Measurements from ENCODE around the gene TF.

Gene TF

GRCh38 chr3:133747907-133748639 lies 1.9 kb downstream of the TF start:
- no peak for DNase-seq

- no peak for DNase-seq
Observed at GRCh38 chr3:133749427-133750258, 3.5 kb downstream of the TF start.

- DNase-seq: no peak
Observed at GRCh38 chr3:133750259-133750656, 4.1 kb downstream of the TF start.

GRCh38 chr3:133753107-133753778 lies 7.0 kb downstream of the TF start:
- no peak for DNase-seq

GRCh38 chr3:133753779-133754164 lies 7.6 kb downstream of the TF start:
- no peak for DNase-seq

GRCh38 chr3:133754455-133754854 lies 8.3 kb downstream of the TF start:
- DNase-seq: no peak

GRCh38 chr3:133754973-133755828 lies 9.0 kb downstream of the TF start:
- DNase-seq: no peak

GRCh38 chr3:133756716-133757694 lies 10.8 kb downstream of the TF start:
- DNase-seq: no peak

- DNase-seq: no peak
Observed at GRCh38 chr3:133757701-133758567, 11.7 kb downstream of the TF start.

GRCh38 chr3:133758568-133758928 lies 12.4 kb downstream of the TF start:
- no peak for DNase-seq

GRCh38 chr3:133758964-133759739 lies 13.0 kb downstream of the TF start:
- DNase-seq: no peak

- DNase-seq: no peak
Observed at GRCh38 chr3:133759740-133760305, 13.6 kb downstream of the TF start.

GRCh38 chr3:133760916-133761315 lies 14.7 kb downstream of the TF start:
- no peak for DNase-seq

- DNase-seq: no peak
Observed at GRCh38 chr3:133761605-133762484, 15.7 kb downstream of the TF start.

- DNase-seq: no peak
Observed at GRCh38 chr3:133762539-133762938, 16.3 kb downstream of the TF start.

- no peak for DNase-seq
Observed at GRCh38 chr3:133763797-133764683, 17.8 kb downstream of the TF start.

GRCh38 chr3:133765256-133765655 lies 19.1 kb downstream of the TF start:
- DNase-seq: no peak
